MM.1S (cell line): ENCODE measurements around the gene IGFN1.

Source experiments
- DNase-seq: peaks from one replicate; pipeline ENCODE4 v3.0.0-alpha.2; 2015
- H2AFZ ChIP-seq: fragments of 300-600 bp; sonication (generic); 2 replicates; pipeline ENCODE4 v1.6.0; 2016; ENCODE audit warnings: antibody characterized with exemption, low read length
- H3F3A ChIP-seq: fragments of 300-600 bp; sonication (generic); 2 replicates; pipeline ENCODE4 v1.6.1; 2016; ENCODE audit warnings: mild to moderate bottlenecking, antibody characterized with exemption, low read length, moderate library complexity, mixed read lengths; ENCODE audit not compliant: insufficient read depth
- H3K27ac ChIP-seq: fragments of 300-600 bp; sonication (generic); 2 replicates; pipeline ENCODE4 v1.5.1; 2016; ENCODE audit warnings: mild to moderate bottlenecking, low read length
- H3K27me3 ChIP-seq: fragments of 300-600 bp; sonication (generic); replicated peaks from 2 replicates; pipeline ENCODE4 v1.6.0; 2016; ENCODE audit warnings: low read length; ENCODE audit not compliant: insufficient read depth
- H3K36me3 ChIP-seq: fragments of 300-600 bp; sonication (generic); replicated peaks from 2 replicates; pipeline ENCODE4 v1.6.1; 2016; ENCODE audit warnings: mild to moderate bottlenecking, low read length, mixed read lengths; ENCODE audit not compliant: insufficient read depth
- H3K4me1 ChIP-seq: fragments of 300-600 bp; sonication (generic); 2 replicates; pipeline ENCODE4 v1.6.1; 2016; ENCODE audit warnings: low read length, mixed read lengths
- H3K4me2 ChIP-seq: fragments of 300-600 bp; sonication (generic); 2 replicates; pipeline ENCODE4 v1.6.0; 2016; ENCODE audit warnings: low read depth, low read length
- H3K4me3 ChIP-seq: fragments of 300-600 bp; sonication (generic); 2 replicates; pipeline ENCODE4 v1.5.1; 2016; ENCODE audit warnings: low read length, mixed read lengths
- H3K79me2 ChIP-seq: fragments of 300-600 bp; sonication (generic); 2 replicates; pipeline ENCODE4 v1.6.1; 2016; ENCODE audit warnings: mixed run types, low read length, mixed read lengths
- H3K9ac ChIP-seq: fragments of 300-600 bp; sonication (generic); 2 replicates; pipeline ENCODE4 v1.6.1; 2016; ENCODE audit warnings: low read length, mixed read lengths
- H3K9me2 ChIP-seq: fragments of 300-600 bp; sonication (generic); replicated peaks from 2 replicates; pipeline ENCODE4 v1.6.1; 2016; ENCODE audit warnings: mild to moderate bottlenecking, low read length, mixed read lengths; ENCODE audit not compliant: insufficient read depth
- H3K9me3 ChIP-seq: fragments of 300-600 bp; sonication (generic); replicated peaks from 2 replicates; pipeline ENCODE4 v1.6.1; 2016; ENCODE audit warnings: mild to moderate bottlenecking, low read length, mixed read lengths; ENCODE audit not compliant: insufficient read depth
- H4K20me1 ChIP-seq: fragments of 300-600 bp; sonication (generic); 2 replicates; pipeline ENCODE4 v1.6.1; 2016; ENCODE audit warnings: mild to moderate bottlenecking, low read length, moderate library complexity, mixed read lengths; ENCODE audit not compliant: insufficient read depth
- EZH2 ChIP-seq: fragments of 300-600 bp; sonication (generic); optimal IDR thresholded peaks from 2 replicates; pipeline ENCODE3; 2017; ENCODE audit warnings: low read depth, mild to moderate bottlenecking, antibody characterized with exemption, low read length, mixed read lengths
- EZH2phosphoT487 ChIP-seq: fragments of 300-600 bp; sonication (generic); IDR thresholded peaks from 2 replicates; pipeline ENCODE4 v1.6.1; 2018; ENCODE audit warnings: antibody characterized with exemption, low read length
- TF ChIP-seq, protein P1 (sequence below): fragments of 300-600 bp; sonication (generic); IDR thresholded peaks from 2 replicates; pipeline ENCODE4 v1.5.1; 2016; ENCODE audit warnings: antibody characterized with exemption, low read length, mixed read lengths

IGFN1 gene

GRCh38 chr1:201144701-201145100 is 45.9 kb upstream of the IGFN1 start:
- H3K79me2 ChIP-seq: no peaks in the 10 kb centered on the region
- no peak overlapping the region for H3K4me3 ChIP-seq
- H3K9me3 ChIP-seq: no peaks in the 10 kb centered on the region
- no peak overlapping the region for H3K27ac ChIP-seq
- H3K4me2 ChIP-seq: no peak overlapping the region
- H3K4me1 ChIP-seq: no peaks in the 10 kb centered on the region
- DNase-seq: no peak
- H3K9me2 ChIP-seq: no peaks in the 10 kb centered on the region
- no peaks in the 10 kb centered on the region for H4K20me1 ChIP-seq
- H3K27me3 ChIP-seq: no peaks in the 10 kb centered on the region
- H2AFZ ChIP-seq: no peak overlapping the region
- TF ChIP-seq, protein P1, sequence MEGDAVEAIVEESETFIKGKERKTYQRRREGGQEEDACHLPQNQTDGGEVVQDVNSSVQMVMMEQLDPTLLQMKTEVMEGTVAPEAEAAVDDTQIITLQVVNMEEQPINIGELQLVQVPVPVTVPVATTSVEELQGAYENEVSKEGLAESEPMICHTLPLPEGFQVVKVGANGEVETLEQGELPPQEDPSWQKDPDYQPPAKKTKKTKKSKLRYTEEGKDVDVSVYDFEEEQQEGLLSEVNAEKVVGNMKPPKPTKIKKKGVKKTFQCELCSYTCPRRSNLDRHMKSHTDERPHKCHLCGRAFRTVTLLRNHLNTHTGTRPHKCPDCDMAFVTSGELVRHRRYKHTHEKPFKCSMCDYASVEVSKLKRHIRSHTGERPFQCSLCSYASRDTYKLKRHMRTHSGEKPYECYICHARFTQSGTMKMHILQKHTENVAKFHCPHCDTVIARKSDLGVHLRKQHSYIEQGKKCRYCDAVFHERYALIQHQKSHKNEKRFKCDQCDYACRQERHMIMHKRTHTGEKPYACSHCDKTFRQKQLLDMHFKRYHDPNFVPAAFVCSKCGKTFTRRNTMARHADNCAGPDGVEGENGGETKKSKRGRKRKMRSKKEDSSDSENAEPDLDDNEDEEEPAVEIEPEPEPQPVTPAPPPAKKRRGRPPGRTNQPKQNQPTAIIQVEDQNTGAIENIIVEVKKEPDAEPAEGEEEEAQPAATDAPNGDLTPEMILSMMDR: no peak
- TF ChIP-seq EZH2phosphoT487: no peak
- TF ChIP-seq EZH2: no peak
- H3K9ac ChIP-seq: no peak overlapping the region
- no peaks in the 10 kb centered on the region for H3F3A ChIP-seq
- no peaks in the 10 kb centered on the region for H3K36me3 ChIP-seq

DNA sequence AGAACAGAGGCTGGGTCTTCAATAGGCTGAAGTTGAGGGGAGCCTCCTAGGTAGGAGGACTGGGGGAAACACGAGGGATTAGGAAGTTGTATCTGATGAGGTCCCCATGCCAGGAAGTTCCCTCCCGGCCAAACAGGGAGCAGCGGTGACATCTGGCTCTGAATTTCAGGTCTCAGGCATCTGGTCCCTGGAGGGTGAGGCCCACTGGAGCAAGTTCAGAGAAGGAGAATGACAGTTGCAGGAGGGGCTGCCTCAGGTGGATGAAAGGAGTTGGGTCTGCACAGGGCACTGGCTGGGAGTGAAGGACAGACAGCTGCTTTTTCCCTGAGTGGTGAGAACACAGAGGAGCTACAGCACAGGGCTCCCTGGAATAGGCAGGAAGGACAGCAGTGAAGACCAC is 45.5 kb upstream of the IGFN1 start:
- Histone ChIP-seq H3K4me2 (no peak overlapping the region), H3K27ac (no peak overlapping the region), H3F3A (no peaks in the 10 kb centered on the region), H3K9ac (no peak overlapping the region), H3K4me1 (no peaks in the 10 kb centered on the region), H3K27me3 (no peaks in the 10 kb centered on the region), H3K36me3 (no peaks in the 10 kb centered on the region), H3K9me3 (no peaks in the 10 kb centered on the region), H4K20me1 (no peaks in the 10 kb centered on the region), H2AFZ (no peak overlapping the region), H3K9me2 (no peaks in the 10 kb centered on the region), H3K79me2 (no peaks in the 10 kb centered on the region), H3K4me3 (no peak overlapping the region)
- TF ChIP-seq EZH2phosphoT487: no peak
- TF ChIP-seq, protein P1: no peak
- TF ChIP-seq EZH2: no peak
- no peak for DNase-seq

GRCh38 chr1:201145816-201146215 is 44.8 kb upstream of the IGFN1 start:
- H3K36me3 ChIP-seq: no peaks in the 10 kb centered on the region
- no peaks in the 10 kb centered on the region for H4K20me1 ChIP-seq

More at GRCh38 chr1:201145816-201146215, 44.8 kb upstream of the IGFN1 start:
- TF ChIP-seq, protein P1: no peak
- TF ChIP-seq EZH2phosphoT487 (no peak), EZH2 (no peak)
- DNase-seq: no peak
- H3F3A ChIP-seq: no peaks in the 10 kb centered on the region
- H3K4me2 ChIP-seq: no peak overlapping the region
- no peaks in the 10 kb centered on the region for H3K79me2 ChIP-seq
- H3K9me2 ChIP-seq: no peaks in the 10 kb centered on the region
- no peaks in the 10 kb centered on the region for H3K4me1 ChIP-seq
- no peak overlapping the region for H2AFZ ChIP-seq
- no peaks in the 10 kb centered on the region for H3K27me3 ChIP-seq
- H3K9me3 ChIP-seq: no peaks in the 10 kb centered on the region
- H3K27ac ChIP-seq: no peak overlapping the region
- no peak overlapping the region for H3K9ac ChIP-seq
- no peak overlapping the region for H3K4me3 ChIP-seq
